SH-SY5Y (cell line): ENCODE data around the gene RIC8B.

ENCODE experiments used
- GATA2 ChIP-seq: IDR thresholded peaks from 2 replicates; pipeline ENCODE4 v1.6.1; 2011; ENCODE audit warnings: mild to moderate bottlenecking, low read depth, low read length
- GATA3 ChIP-seq: IDR thresholded peaks from 2 replicates; pipeline ENCODE4 v1.6.1; 2011; ENCODE audit warnings: low read depth, mild to moderate bottlenecking, low read length, moderate library complexity

DNA sequence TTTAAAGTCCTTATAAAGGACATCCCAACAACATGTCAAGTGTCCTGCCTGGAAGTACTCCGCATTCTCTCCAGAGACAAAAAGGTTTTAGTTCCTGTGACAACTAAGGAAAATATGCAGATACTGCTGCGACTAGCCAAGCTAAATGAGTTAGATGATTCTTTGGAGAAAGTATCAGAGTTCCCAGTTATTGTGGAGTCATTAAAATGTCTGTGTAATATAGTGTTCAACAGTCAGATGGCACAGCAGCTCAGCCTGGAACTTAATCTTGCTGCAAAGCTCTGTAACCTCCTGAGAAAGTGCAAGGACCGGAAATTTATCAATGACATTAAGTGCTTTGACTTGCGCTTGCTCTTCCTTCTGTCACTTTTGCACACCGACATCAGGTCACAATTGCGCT is 40.2 kb downstream of the RIC8B start:
- no peak for TF ChIP-seq GATA2
- no peak for TF ChIP-seq GATA3
